ENCODE data around the gene TIMP2. TPM values are rescaled to one million over a fixed set of nuclear protein-coding genes. Genes with fewer than 3 reads are reported as not detected.

Gene TIMP2
- total and polyA plus RNA-seq, 4 donors = 47.5 to 176 (median 91.9) TPM

GRCh38 chr17:78847052-78847451, 78.1 kb downstream of the TIMP2 start:
- WGBS, 2 donors = 93 to 97% methylated on average over 3 of the region's 3 CpGs

DNA sequence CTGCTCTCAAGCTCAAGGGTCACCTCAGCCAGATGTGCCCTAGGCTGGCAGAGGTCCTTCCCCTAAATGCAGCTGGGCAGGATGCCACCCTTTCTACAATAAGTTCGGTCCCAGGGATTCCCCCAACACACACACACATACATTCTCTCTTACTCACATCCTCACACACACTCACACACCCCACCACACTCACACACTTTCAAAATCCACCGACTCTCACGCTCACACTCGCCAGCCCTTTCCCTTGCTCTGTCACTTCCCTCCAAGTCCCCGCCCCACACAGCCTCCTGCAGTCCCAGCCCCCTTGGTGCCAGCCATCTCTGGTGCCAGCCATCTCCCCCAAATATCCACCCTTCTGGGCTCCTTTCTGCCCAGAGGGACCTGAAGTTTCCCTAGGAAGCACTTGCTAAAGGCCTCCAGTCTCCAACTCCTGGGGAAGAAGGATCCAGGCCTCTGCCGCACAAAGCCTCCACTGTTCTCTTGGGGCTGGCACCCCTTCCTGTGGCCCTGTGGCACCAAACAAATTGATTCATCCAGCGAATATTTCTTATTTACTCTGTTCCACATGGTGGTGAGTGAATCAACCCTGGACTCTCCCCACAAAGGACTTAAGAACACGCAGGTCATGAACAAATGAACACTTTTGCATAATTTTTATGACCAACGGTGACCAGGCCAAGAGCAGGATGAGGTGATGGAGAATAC, 80.7 kb downstream of the TIMP2 start:
- H3K4me3 ChIP-seq = no peak overlapping the region
- no peak for ATAC-seq (ENCODE audit: insufficient read depth, low FRiP score)
- TF ChIP-seq, protein P1, sequence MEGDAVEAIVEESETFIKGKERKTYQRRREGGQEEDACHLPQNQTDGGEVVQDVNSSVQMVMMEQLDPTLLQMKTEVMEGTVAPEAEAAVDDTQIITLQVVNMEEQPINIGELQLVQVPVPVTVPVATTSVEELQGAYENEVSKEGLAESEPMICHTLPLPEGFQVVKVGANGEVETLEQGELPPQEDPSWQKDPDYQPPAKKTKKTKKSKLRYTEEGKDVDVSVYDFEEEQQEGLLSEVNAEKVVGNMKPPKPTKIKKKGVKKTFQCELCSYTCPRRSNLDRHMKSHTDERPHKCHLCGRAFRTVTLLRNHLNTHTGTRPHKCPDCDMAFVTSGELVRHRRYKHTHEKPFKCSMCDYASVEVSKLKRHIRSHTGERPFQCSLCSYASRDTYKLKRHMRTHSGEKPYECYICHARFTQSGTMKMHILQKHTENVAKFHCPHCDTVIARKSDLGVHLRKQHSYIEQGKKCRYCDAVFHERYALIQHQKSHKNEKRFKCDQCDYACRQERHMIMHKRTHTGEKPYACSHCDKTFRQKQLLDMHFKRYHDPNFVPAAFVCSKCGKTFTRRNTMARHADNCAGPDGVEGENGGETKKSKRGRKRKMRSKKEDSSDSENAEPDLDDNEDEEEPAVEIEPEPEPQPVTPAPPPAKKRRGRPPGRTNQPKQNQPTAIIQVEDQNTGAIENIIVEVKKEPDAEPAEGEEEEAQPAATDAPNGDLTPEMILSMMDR (IDR thresholded peaks at IDR 0.05; ENCODE audit: control extremely low read depth, extremely low read depth) = no peak
- no peak overlapping the region for H3K9ac ChIP-seq (ENCODE audit: insufficient read depth in 1 of 2, low read length in 2 of 2)
- H3K36me3 ChIP-seq (ENCODE audit: control insufficient read depth in 4 of 4, insufficient read depth in 4 of 4, low read length in 4 of 4) = no peaks in the 10 kb centered on the region
- no peak for DNase-seq
- WGBS, 2 donors = 66% methylated on average over 9 of the region's 9 CpGs
- H3K9me3 ChIP-seq (ENCODE audit: control insufficient read depth in 4 of 4, insufficient read depth in 3 of 4, low read length in 3 of 4) = no peaks in the 10 kb centered on the region
- peaks cover 0 to 11% (median 5%) of the 10 kb centered on the region in 5 donors for H3K4me1 ChIP-seq (ENCODE audit: control insufficient read depth in 5 of 5, insufficient read depth in 5 of 5, low read length in 5 of 5)
- no peaks in the 10 kb centered on the region for H3K27me3 ChIP-seq (ENCODE audit: control insufficient read depth in 3 of 3, insufficient read depth in 3 of 3, low read length in 2 of 3)
- no peak overlapping the region for H3K27ac ChIP-seq (ENCODE audit: low read depth in 1 of 2, low read length in 1 of 2)

More at GRCh38 chr17:78847052-78847451, 78.1 kb downstream of the TIMP2 start:
- DNase-seq = no peak
- no peaks in the 10 kb centered on the region for H3K27me3 ChIP-seq (ENCODE audit: control insufficient read depth in 3 of 3, insufficient read depth in 3 of 3, low read length in 2 of 3)
- H3K4me1 ChIP-seq (ENCODE audit: control insufficient read depth in 5 of 5, insufficient read depth in 5 of 5, low read length in 5 of 5) = no peaks in the 10 kb centered on the region
- no peak overlapping the region for H3K4me3 ChIP-seq
- TF ChIP-seq, protein P1 (IDR thresholded peaks at IDR 0.05; ENCODE audit: control extremely low read depth, extremely low read depth) = no peak
- H3K36me3 ChIP-seq (ENCODE audit: control insufficient read depth in 4 of 4, insufficient read depth in 4 of 4, low read length in 4 of 4) = no peaks in the 10 kb centered on the region
- H3K9me3 ChIP-seq (ENCODE audit: control insufficient read depth in 4 of 4, insufficient read depth in 3 of 4, low read length in 3 of 4) = no peaks in the 10 kb centered on the region
- H3K9ac ChIP-seq (ENCODE audit: insufficient read depth in 1 of 2, low read length in 2 of 2) = no peak overlapping the region
- ATAC-seq (ENCODE audit: insufficient read depth, low FRiP score) = no peak
- no peak overlapping the region for H3K27ac ChIP-seq (ENCODE audit: low read depth in 1 of 2, low read length in 1 of 2)

DNA sequence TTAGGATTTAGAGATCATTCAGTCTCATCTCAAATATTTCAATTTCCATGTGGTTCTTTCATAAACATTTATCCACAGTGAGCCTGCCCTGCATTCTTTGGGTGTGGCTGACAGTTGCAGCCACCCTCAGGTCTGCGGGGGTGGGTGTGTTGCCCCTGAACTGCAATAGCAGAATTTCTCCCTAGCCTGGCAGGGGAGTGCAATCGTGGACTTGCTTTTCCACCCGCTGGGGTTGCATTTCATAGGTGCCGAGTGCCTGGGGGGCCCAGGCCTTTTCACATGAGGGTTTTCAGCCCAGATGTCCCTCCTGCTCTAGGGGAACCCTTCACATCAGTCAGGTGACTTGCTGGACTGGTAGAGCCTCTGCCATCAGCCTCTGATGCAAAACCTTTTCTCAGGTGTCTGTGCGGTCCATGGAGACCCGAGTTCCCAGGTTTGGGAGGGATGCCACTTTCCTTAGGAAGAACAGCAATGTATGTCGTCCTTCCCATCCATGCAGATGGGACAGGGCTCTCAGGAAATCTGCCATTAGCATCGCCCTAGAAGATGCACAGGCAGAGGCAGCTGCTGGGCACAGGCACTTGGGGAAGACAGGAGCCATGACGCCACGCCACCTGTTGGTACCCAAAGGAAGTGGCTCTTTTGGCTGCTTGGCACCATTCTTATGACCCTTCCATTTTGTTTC, 82.2 kb downstream of the TIMP2 start:
- TF ChIP-seq, protein P1 (IDR thresholded peaks at IDR 0.05; ENCODE audit: control extremely low read depth, extremely low read depth) = peak; percentile 37
- peak in 2 of 3 donors; percentile 27 to 34 for DNase-seq

More for the DNA sequence above, 82.2 kb downstream of the TIMP2 start:
- Histone ChIP-seq H3K9me3 (ENCODE audit: control insufficient read depth in 4 of 4, insufficient read depth in 3 of 4, low read length in 3 of 4) (no peaks in the 10 kb centered on the region), H3K4me3 (no peak overlapping the region), H3K36me3 (ENCODE audit: control insufficient read depth in 4 of 4, insufficient read depth in 4 of 4, low read length in 4 of 4) (no peaks in the 10 kb centered on the region), H3K9ac (ENCODE audit: insufficient read depth in 1 of 2, low read length in 2 of 2) (no peak overlapping the region), H3K4me1 (ENCODE audit: control insufficient read depth in 5 of 5, insufficient read depth in 5 of 5, low read length in 5 of 5) (peaks cover 0 to 22% (median 12%) of the 10 kb centered on the region in 5 donors), H3K27me3 (ENCODE audit: control insufficient read depth in 3 of 3, insufficient read depth in 3 of 3, low read length in 2 of 3) (no peaks in the 10 kb centered on the region), H3K27ac (ENCODE audit: low read depth in 1 of 2, low read length in 1 of 2) (no peak overlapping the region)
- WGBS, 2 donors = 66 to 72% methylated on average over 10 of the region's 10 CpGs
- no peak for ATAC-seq (ENCODE audit: insufficient read depth, low FRiP score)
